ENCODE results near the gene RPF1. TPM values are rescaled to one million over a fixed set of nuclear protein-coding genes. Genes with fewer than 3 reads are reported as not detected.

RPF1 gene
- polyA plus RNA-seq, 1 donor from 2014 or later, result 64.3 TPM

GRCh38 chr1:84510165-84510564 is 31.1 kb downstream of the RPF1 start:
- no peak overlapping the region for H2AFZ ChIP-seq (ENCODE audit: low read depth, low read length)
- no peaks in the 10 kb centered on the region for H3K36me3 ChIP-seq (ENCODE audit: insufficient read depth, low read length)
- H3K27me3 ChIP-seq (ENCODE audit: insufficient read depth, low read depth, low read length), result no peaks in the 10 kb centered on the region
- H3F3A ChIP-seq (ENCODE audit: insufficient read depth, low read length, poor library complexity, severe bottlenecking), result no peaks in the 10 kb centered on the region
- peaks cover 4% of the 10 kb centered on the region for H3K79me2 ChIP-seq (replicated peaks; ENCODE audit: insufficient read depth, low read length)
- no peaks in the 10 kb centered on the region for H3K9me3 ChIP-seq (ENCODE audit: low read length)
- no peaks in the 10 kb centered on the region for H3K9me2 ChIP-seq (ENCODE audit: insufficient read depth, low read length)
- H3K4me2 ChIP-seq (ENCODE audit: low read length), result no peak overlapping the region
- H3K27ac ChIP-seq (ENCODE audit: low read length), result no peak overlapping the region
- H3K4me3 ChIP-seq (ENCODE audit: low read length), result no peak overlapping the region
- TF ChIP-seq CTCF (IDR thresholded peaks at IDR 0.05; ENCODE audit: poor library complexity, severe bottlenecking), result no peak
- no peaks in the 10 kb centered on the region for H4K20me1 ChIP-seq (ENCODE audit: insufficient read depth)
- no peak overlapping the region for H3K9ac ChIP-seq (ENCODE audit: low read length)

- TF ChIP-seq POLR2AphosphoS5 (IDR thresholded peaks at IDR 0.05), result no peak
- no peak for TF ChIP-seq CTCF (IDR thresholded peaks at IDR 0.05; ENCODE audit: poor library complexity, severe bottlenecking)
- no peak for TF ChIP-seq EP300 (conservative IDR thresholded peaks at IDR 0.05; ENCODE audit: poor library complexity, severe bottlenecking)
- no peak for TF ChIP-seq RAD21 (conservative IDR thresholded peaks at IDR 0.05)
- no peak for TF ChIP-seq SMC3 (conservative IDR thresholded peaks at IDR 0.05; ENCODE audit: poor library complexity)
- no peaks in the 10 kb centered on the region for H3K27me3 ChIP-seq (ENCODE audit: insufficient read depth, low read depth, low read length)
- H3K9me2 ChIP-seq (ENCODE audit: insufficient read depth, low read length), result no peaks in the 10 kb centered on the region
- H3F3A ChIP-seq (ENCODE audit: insufficient read depth, low read length, poor library complexity, severe bottlenecking), result no peaks in the 10 kb centered on the region
- H4K20me1 ChIP-seq (ENCODE audit: insufficient read depth), result no peaks in the 10 kb centered on the region
- H3K4me2 ChIP-seq (ENCODE audit: low read length), result no peak overlapping the region
- no peaks in the 10 kb centered on the region for H3K9me3 ChIP-seq (ENCODE audit: low read length)
- no peaks in the 10 kb centered on the region for H3K36me3 ChIP-seq (ENCODE audit: insufficient read depth, low read length)
- H3K9ac ChIP-seq (ENCODE audit: low read length), result no peak overlapping the region
- no peak overlapping the region for H3K27ac ChIP-seq (ENCODE audit: low read length)
- no peak overlapping the region for H2AFZ ChIP-seq (ENCODE audit: low read depth, low read length)
- no peak overlapping the region for H3K4me3 ChIP-seq (ENCODE audit: low read length)
- no peaks in the 10 kb centered on the region for H3K79me2 ChIP-seq (replicated peaks; ENCODE audit: insufficient read depth, low read length)
Measured at GRCh38 chr1:84510668-84511067, 31.6 kb downstream of the RPF1 start.

- H3K79me2 ChIP-seq (replicated peaks; ENCODE audit: insufficient read depth, low read length), result no peaks in the 10 kb centered on the region
- H3K9me2 ChIP-seq (ENCODE audit: insufficient read depth, low read length), result no peaks in the 10 kb centered on the region
- no peak overlapping the region for H3K4me2 ChIP-seq (ENCODE audit: low read length)
- no peak overlapping the region for H3K4me3 ChIP-seq (ENCODE audit: low read length)
- no peak overlapping the region for H3K9ac ChIP-seq (ENCODE audit: low read length)
- H2AFZ ChIP-seq (ENCODE audit: low read depth, low read length), result no peak overlapping the region
- TF ChIP-seq EP300 (conservative IDR thresholded peaks at IDR 0.05; ENCODE audit: poor library complexity, severe bottlenecking) (no peak), EZH2 (IDR thresholded peaks at IDR 0.05; ENCODE audit: borderline replicate concordance, insufficient read depth, low read length, poor library complexity, severe bottlenecking) (no peak), RAD21 (conservative IDR thresholded peaks at IDR 0.05) (no peak), SMC3 (conservative IDR thresholded peaks at IDR 0.05; ENCODE audit: poor library complexity) (no peak), MXI1 (conservative IDR thresholded peaks at IDR 0.05; ENCODE audit: poor library complexity, severe bottlenecking) (no peak), POLR2AphosphoS5 (IDR thresholded peaks at IDR 0.05) (no peak), CTCF (IDR thresholded peaks at IDR 0.05; ENCODE audit: poor library complexity, severe bottlenecking) (no peak), TAF1 (IDR thresholded peaks at IDR 0.05; ENCODE audit: low read depth) (no peak), REST (IDR thresholded peaks at IDR 0.05; ENCODE audit: borderline replicate concordance) (no peak)
- no peaks in the 10 kb centered on the region for H3F3A ChIP-seq (ENCODE audit: insufficient read depth, low read length, poor library complexity, severe bottlenecking)
- no peaks in the 10 kb centered on the region for H3K27me3 ChIP-seq (ENCODE audit: insufficient read depth, low read depth, low read length)
- no peaks in the 10 kb centered on the region for H4K20me1 ChIP-seq (ENCODE audit: insufficient read depth)
- H3K36me3 ChIP-seq (ENCODE audit: insufficient read depth, low read length), result no peaks in the 10 kb centered on the region
- H3K9me3 ChIP-seq (ENCODE audit: low read length), result no peaks in the 10 kb centered on the region
- H3K27ac ChIP-seq (ENCODE audit: low read length), result no peak overlapping the region
Measured at GRCh38 chr1:84524590-84524989, 45.5 kb downstream of the RPF1 start.

All from neural cell (in vitro differentiated cells).